Liver (tissue), 3 donors: ENCODE measurements around the gene ASCL5.

ENCODE experiments used
- CTCF ChIP-seq: fragments of 150-350 bp; IDR thresholded peaks from 2 replicates; pipeline ENCODE4 v1.5.1; 2017; ENCODE audit warnings: improper control_type of control experiment, low read depth, low read length; ENCODE audit not compliant: missing input control
- FOXA1 ChIP-seq: IDR thresholded peaks from 2 replicates; pipeline ENCODE4 v1.6.1; 2016; ENCODE audit warnings: antibody characterized with exemption
- JUND ChIP-seq, 2 donors: IDR thresholded peaks; 2 replicates each; pipeline ENCODE4 v1.6.1; 2016; ENCODE audit warnings: antibody characterized with exemption in 2 of 2
- RAD21 ChIP-seq, 2 donors: IDR thresholded peaks; 2 replicates each; pipeline ENCODE4 v1.6.1; 2016; ENCODE audit warnings: antibody characterized with exemption in 2 of 2, mild to moderate bottlenecking in 2 of 2
- REST ChIP-seq: IDR thresholded peaks from 2 replicates; pipeline ENCODE4 v1.6.1; 2016; ENCODE audit warnings: antibody characterized with exemption, mild to moderate bottlenecking
- TAF1 ChIP-seq: conservative IDR thresholded peaks from 2 replicates; pipeline ENCODE4 v1.6.1; 2016; ENCODE audit warnings: antibody characterized with exemption, mild to moderate bottlenecking
- TF ChIP-seq, protein P1 (sequence below): IDR thresholded peaks from 2 replicates; pipeline ENCODE4 v1.6.1; 2016; ENCODE audit warnings: antibody characterized with exemption
- donor health status: healthy.
- donor health status: healthy.

DNA sequence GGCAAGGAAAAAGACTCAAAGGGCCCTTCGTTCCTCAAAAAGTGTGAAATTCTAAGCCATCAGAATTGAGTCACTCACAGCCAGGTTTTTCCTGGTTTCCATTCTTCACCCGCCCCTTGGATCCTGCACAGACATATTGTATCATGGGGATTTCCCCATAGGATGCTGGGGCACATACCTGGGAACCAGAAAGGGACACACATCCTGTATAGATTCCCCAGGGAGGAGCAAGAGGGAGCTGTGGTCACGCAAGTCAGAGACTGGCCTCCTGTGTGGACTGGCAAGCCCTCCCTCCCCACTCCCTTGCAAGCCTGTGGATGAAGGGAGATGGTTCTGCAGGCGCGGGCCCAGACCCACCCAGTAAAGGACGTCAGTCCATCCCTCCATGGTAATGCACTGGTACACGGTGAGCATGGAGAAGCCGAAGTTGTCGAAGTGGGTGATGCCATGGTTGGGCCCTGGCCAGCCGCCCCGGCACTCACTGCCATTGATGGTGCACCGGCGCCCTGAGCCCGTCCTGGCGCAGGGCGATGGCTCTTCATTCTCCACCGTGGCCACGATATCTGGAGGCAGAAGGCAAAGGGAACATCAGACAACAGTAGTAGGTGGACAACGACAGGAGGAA lies 38.0 kb downstream of the ASCL5 start:
- no peak for TF ChIP-seq CTCF
- TF ChIP-seq RAD21 (IDR thresholded peaks at IDR 0.05): no peak
- TF ChIP-seq REST: no peak
- no peak for TF ChIP-seq FOXA1
- TF ChIP-seq, protein P1, sequence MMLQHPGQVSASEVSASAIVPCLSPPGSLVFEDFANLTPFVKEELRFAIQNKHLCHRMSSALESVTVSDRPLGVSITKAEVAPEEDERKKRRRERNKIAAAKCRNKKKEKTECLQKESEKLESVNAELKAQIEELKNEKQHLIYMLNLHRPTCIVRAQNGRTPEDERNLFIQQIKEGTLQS: no peak
- no peak for TF ChIP-seq TAF1
- no peak for TF ChIP-seq JUND (IDR thresholded peaks at IDR 0.05)
